HG02798 (cell line): ENCODE results near the gene OSBPL3.
A peak's percentile ranks its signal among the peaks of the same experiment; 100 is the strongest.
"Not testable (repeated sequence)": the region's sequence is repeated elsewhere in the genome, so short reads cannot be mapped to it uniquely, and the experiment has no call there.

Experiments
- ATAC-seq: cut with Tn5 transposase; IDR thresholded peaks from one replicate; pipeline ENCODE4 v1.9.1; 2021; ENCODE audit warnings: mild to moderate bottlenecking; ENCODE audit not compliant: unreplicated experiment, poor library complexity

OSBPL3 gene

GRCh38 chr7:24816868-24817267, 163.1 kb downstream of the OSBPL3 start:
- no peak for ATAC-seq

- peak; percentile 57 for ATAC-seq
These were observed 167.6 kb downstream of the OSBPL3 start for GRCh38 chr7:24812305-24812945.

- no peak for ATAC-seq
These were observed 171.5 kb downstream of the OSBPL3 start for GRCh38 chr7:24808518-24808917.

GRCh38 chr7:24802300-24802699, 177.7 kb downstream of the OSBPL3 start:
- no peak for ATAC-seq

DNA sequence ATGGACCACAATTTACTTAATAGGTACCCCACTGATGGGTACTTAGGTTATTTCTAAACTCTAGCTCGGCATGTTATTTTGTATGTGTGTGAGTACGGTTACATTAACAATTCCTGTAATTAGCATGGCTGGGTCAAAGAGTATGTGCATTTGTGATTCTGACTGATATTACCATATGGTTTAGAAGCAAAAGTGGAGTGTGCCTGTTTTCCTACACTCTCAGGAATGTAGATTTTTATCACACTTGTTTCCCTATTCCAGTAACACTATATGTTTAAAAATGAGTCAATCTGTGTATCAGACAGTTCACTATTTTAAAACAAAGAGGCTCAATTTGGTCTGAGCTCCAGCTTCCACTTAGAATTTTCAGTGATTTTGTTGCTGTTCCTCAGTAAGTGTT, 178.1 kb downstream of the OSBPL3 start:
- ATAC-seq, result no peak

- no peak for ATAC-seq
These were observed 179.3 kb downstream of the OSBPL3 start for GRCh38 chr7:24800667-24801066.

DNA sequence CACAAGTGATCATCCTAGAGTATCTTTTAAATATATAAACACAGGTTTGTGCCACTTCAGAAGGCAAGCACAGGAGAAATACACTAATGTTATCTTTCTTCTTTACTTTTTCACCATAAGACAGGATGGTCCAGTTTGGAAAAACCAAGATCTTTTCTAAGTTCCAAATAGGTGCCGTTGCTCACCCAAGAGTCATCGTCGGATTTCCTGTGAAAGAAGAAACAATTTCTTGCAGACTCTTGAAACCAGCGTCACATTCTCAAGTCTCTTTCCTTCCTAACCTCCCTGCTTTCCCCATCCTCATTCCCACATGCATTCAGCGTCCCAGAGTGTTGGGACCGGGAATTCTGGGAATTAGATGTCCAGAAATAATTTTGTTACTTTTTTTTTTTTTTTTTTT, 179.9 kb downstream of the OSBPL3 start:
- no peak for ATAC-seq

DNA sequence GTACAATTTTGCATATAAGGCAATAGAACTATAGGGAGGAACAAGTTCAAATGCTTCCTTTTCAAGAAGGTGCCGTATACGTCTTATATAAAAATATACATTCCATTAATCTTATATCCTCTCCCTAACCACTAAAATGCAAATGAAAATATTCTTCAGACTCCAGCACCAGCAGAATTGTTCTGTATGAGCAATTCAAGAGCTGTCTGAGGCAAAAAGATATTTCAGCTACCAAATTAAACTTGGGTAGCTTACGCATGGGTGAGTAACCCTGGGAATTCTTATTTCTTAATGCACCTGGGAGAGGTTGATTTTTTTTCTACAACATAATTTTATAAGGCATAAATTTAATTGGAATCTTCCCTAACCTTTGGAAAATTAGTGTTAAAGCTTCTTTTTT, 180.5 kb downstream of the OSBPL3 start:
- ATAC-seq, result no peak

DNA sequence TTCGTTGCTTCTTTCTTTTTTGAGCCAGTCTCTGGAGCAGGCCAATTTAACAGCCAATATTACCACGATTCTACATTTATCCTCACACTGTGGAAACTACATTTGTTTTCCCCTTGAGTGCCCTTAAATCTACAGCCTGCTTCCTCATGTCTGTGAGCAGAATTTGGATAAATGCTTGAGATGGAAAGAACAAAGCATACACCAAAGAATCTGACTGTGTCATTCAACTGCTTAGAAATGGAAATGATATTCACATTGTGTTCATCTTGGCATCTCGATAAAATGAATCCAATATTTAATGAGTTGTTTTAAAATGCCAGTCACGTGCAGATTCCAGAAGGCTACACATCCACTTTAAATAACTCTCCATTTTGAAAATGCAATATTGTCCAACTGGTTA, 181.7 kb downstream of the OSBPL3 start:
- no peak for ATAC-seq

DNA sequence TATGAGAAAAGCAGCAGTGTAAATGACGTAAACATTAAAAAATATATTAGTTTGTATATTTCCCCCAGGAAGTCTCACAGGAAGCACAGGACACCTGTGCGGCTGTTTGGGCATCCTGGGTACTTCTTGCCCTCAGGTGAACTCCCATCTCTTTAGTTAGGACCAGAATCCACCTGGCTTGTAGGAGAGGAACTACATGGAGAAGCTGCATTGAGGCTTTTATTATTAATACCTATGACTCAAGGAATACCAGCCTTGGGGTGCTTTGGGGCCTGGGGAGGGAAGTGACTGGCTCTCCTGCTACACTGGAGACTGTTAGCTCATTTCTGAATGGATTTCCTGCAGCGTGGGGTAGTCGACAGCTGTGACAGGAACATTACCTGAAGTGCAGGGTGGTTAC, 182.7 kb downstream of the OSBPL3 start:
- no peak for ATAC-seq

DNA sequence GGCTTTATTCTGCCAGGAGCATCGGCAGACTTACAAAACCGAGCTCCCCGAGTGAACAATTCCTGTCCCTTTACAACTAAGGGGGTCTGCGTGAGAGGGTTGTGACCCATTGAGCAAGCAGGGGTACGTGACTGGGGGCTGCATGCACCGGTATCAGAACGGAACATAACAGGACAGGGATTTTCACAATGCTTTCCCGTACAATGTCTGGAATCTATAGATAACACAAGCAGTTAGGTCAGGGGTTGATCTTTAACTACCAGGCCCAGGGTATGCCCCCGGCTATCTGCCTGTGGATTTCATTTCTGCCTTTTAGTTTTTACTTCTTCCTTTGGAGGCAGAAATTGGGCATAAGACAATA, 184.6 kb downstream of the OSBPL3 start:
- no peak for ATAC-seq

DNA sequence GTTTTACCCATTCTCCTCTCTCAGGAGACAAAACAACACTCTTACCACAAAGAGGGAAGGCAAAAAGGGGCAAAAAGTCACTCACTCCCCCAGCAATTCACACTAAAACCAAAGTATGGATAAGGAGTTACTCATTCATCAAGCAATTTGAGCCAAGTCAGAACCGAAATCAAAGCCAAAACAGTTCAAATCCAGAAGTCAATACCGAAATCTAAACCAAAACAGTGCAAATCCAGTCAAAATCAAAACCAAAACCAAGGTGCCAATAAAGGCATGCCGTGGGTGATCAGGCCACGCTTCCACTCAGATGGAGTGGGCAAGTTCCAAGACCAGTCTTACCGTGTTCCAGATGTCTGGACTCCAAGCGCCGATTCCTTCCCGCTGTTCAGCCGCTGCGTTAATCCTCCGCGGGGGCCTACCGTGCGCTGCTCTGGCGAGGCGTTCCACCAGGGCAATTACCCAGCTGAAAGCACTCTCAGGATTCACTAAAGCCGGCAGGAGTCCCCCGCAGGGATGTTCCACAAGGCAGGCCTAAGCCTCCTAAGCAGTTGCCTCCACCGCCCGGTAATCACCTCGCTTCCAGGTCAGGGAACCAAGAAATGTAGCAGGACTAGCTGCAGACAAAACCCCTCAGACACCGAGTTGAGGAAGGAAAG, 185.1 kb downstream of the OSBPL3 start:
- ATAC-seq, result not testable (repeated sequence)

- no peak for ATAC-seq
These were observed 185.9 kb downstream of the OSBPL3 start for GRCh38 chr7:24793982-24794648.

- ATAC-seq, result no peak
These were observed 190.9 kb downstream of the OSBPL3 start for GRCh38 chr7:24788961-24789576.

DNA sequence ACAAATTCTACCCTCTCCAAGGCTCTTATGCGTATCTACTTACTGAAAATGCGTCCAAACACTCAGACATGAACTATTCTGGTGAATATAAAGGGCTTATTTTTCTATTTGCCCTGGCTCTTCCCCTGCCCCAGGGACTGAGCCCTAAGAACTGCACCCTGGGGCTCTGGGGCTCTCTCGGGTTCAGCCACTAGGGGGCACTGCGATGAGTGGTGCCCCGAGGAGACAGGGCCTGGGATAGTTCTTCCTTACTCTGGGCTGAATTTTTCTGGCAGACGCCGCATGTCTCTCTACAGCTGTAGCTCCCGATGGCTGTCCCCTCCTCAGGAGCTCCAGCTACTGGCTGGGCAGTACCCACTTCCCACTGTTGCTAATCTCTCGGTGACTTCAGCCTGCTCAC, 191.9 kb downstream of the OSBPL3 start:
- ATAC-seq, result no peak

DNA sequence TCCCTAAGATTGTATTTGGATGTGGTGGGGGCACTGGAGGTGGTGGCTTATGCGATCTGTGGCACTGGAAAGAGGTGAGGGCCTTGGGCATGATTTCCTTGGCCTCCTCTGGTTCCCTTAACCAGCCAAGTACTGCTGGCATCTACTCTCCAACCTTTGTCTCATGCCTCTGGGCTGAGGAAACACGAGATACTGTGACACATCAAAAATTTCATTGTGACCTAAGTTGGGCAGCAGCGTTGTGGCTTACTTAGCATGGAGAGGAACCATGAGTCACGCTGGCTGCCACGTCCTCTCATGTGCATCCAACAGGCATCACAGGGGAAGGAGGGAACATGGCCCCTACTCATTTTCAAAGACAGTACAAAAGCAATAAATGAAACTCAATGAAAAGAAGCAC, 193.0 kb downstream of the OSBPL3 start:
- no peak for ATAC-seq

DNA sequence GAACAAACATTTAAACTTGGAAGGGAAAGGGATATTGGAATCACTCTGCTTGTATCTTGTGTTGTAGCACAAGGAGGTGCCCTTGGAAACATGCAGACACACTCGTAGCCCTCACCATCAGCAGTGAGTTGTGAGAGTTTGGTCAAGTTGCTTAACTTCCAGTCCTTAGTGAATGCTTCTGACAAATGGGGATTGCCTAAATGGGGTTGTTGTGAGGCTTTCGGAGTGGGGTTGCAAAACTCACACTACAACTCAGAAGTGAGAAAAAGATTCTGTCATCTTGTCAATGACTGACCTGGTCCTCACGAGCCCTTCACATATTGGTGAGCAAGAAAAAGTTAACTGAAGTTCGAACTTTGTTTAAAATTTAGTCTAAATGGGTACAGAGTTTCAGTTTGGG, 193.7 kb downstream of the OSBPL3 start:
- no peak for ATAC-seq

- no peak for ATAC-seq
These were observed 195.7 kb downstream of the OSBPL3 start for GRCh38 chr7:24784277-24784676.

DNA sequence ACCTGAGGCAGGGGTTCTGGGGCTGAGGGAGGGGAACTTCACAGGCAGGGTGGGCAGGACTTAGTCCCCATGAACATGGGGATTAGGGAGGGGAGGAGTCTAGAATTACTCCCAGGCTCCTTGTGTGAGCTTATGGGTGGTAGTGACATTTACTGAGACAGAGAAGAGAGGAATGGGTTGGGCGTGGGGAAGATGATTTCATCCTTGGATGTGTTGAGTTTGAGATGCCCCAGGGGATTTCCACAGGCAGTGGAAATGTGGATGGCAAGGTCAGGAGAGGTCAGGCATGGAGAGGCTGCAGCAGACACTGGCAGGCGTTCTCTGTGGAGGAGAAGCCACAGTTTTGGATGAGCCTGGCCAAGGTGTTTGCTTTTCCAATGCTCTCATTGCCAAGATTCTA, 196.3 kb downstream of the OSBPL3 start:
- ATAC-seq, result no peak

DNA sequence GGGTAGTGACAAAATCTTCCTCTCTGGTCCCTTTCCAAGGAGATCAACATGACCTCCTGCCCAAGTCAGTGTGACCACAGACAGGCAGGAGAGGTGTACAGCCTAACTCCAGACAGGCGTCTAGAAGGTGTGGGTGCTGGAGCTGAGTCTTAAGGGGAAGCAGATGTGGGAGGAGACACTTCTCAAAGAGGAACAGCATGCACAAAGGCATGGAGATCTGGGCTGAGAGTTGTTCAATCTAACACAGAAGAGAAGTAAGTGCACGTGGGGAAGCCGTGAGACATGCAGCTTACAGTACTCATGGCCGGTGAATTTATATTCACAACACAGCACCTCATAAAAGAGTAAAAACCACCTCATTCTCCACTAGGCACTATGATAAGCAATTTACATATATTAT, 198.9 kb downstream of the OSBPL3 start:
- ATAC-seq, result no peak

- ATAC-seq, result no peak
These were observed 200.7 kb downstream of the OSBPL3 start for GRCh38 chr7:24779283-24779655.
